WTC11 (cell line): ENCODE measurements around the gene WEE1. TPM values are rescaled to one million over a fixed set of nuclear protein-coding genes. Genes with fewer than 3 reads are reported as not detected.
"Not testable (repeated sequence)": the region's sequence is repeated elsewhere in the genome, so short reads cannot be mapped to it uniquely, and the experiment has no call there.

Source experiments
- ATAC-seq: fragments of 200-7000 bp; cut with Tn5 transposase; 2 replicates; pipeline ENCODE4 v1.10.0; 2021; ENCODE audit warnings: mild to moderate bottlenecking, moderate library complexity
- CTCF ChIA-PET: fragments of 300-600 bp; sonication (Branson Sonifier 250); formaldehyde crosslinking; loops from one replicate; lab custom pipeline; 2021; ENCODE audit warnings: antibody characterized with exemption; lab: Charles Lee
- POLR2A ChIA-PET: fragments of 350-600 bp; sonication (Branson Sonifier 250); formaldehyde crosslinking; loops from one replicate; lab custom pipeline; 2021; ENCODE audit warnings: antibody characterized with exemption; lab: Charles Lee
- DNase-seq: peaks from one replicate; pipeline ENCODE4 v3.0.0; 2021; ENCODE audit warnings: low spot score
- H3K27ac Mint-ChIP-seq: 2 replicates; pipeline ENCODE4 v1.8.0; 2021; ENCODE audit warnings: mixed read lengths
- H3K27me3 Mint-ChIP-seq: 2 replicates; pipeline ENCODE4 v1.8.0; 2021; ENCODE audit warnings: low read depth, mild to moderate bottlenecking, moderate library complexity, mixed read lengths
- H3K36me3 Mint-ChIP-seq: 2 replicates; pipeline ENCODE4 v1.8.0; 2021; ENCODE audit warnings: mixed read lengths
- H3K4me1 Mint-ChIP-seq: 2 replicates; pipeline ENCODE4 v1.8.0; 2022; ENCODE audit warnings: mixed read lengths
- H3K4me3 Mint-ChIP-seq: 2 replicates; pipeline ENCODE4 v1.8.0; 2021; ENCODE audit warnings: mild to moderate bottlenecking, moderate library complexity, mixed read lengths
- H3K9me3 Mint-ChIP-seq: 2 replicates; pipeline ENCODE4 v1.8.0; 2021; ENCODE audit warnings: mixed read lengths
- CREM ChIP-seq: sonication (generic); formaldehyde crosslinking; IDR thresholded peaks from 2 replicates; pipeline ENCODE4 v1.8.1; 2022; ENCODE audit warnings: mild to moderate bottlenecking, missing genetic modification reagents, moderate library complexity
- GABPB1 ChIP-seq: sonication (generic); formaldehyde crosslinking; IDR thresholded peaks from 2 replicates; pipeline ENCODE4 v1.8.1; 2023; ENCODE audit warnings: mild to moderate bottlenecking, missing genetic modification reagents
- HMGXB4 ChIP-seq: sonication (generic); formaldehyde crosslinking; IDR thresholded peaks from 2 replicates; pipeline ENCODE4 v1.8.1; 2023; ENCODE audit warnings: mild to moderate bottlenecking, moderate library complexity, missing genetic modification reagents
- IRF2 ChIP-seq: sonication (generic); formaldehyde crosslinking; IDR thresholded peaks from 2 replicates; pipeline ENCODE4 v1.8.0; 2022; ENCODE audit warnings: low read depth, missing genetic modification reagents, borderline replicate concordance
- JUN ChIP-seq: sonication (generic); formaldehyde crosslinking; IDR thresholded peaks from 2 replicates; pipeline ENCODE4 v1.8.0; 2023; ENCODE audit warnings: mild to moderate bottlenecking, missing genetic modification reagents
- KAT7 ChIP-seq: sonication (generic); formaldehyde crosslinking; IDR thresholded peaks from 2 replicates; pipeline ENCODE4 v1.8.1; 2023; ENCODE audit warnings: missing genetic modification reagents, mild to moderate bottlenecking, borderline replicate concordance
- RORB ChIP-seq: fragments of 250-450 bp; sonication (Bioruptor Pico); IDR thresholded peaks from 2 replicates; pipeline ENCODE4 v1.9.0; 2021; ENCODE audit warnings: mild to moderate bottlenecking
- SMAD4 ChIP-seq: sonication (generic); formaldehyde crosslinking; IDR thresholded peaks from 2 replicates; pipeline ENCODE4 v1.8.0; 2022; ENCODE audit warnings: mild to moderate bottlenecking, missing genetic modification reagents
- USF2 ChIP-seq: sonication (generic); formaldehyde crosslinking; IDR thresholded peaks from 2 replicates; pipeline ENCODE4 v1.8.1; 2023; ENCODE audit warnings: mild to moderate bottlenecking, missing genetic modification reagents, moderate library complexity
- ZNF281 ChIP-seq: sonication (generic); formaldehyde crosslinking; IDR thresholded peaks from 2 replicates; pipeline ENCODE4 v1.8.0; 2023; ENCODE audit warnings: mild to moderate bottlenecking, missing genetic modification reagents
- ZNF423 ChIP-seq: fragments of 250-450 bp; sonication (Bioruptor Pico); IDR thresholded peaks from 2 replicates; pipeline ENCODE4 v2.1.2; 2022; ENCODE audit warnings: mild to moderate bottlenecking, moderate library complexity
- ZSCAN18 ChIP-seq: fragments of 250-450 bp; sonication (Bioruptor Pico); IDR thresholded peaks from 2 replicates; pipeline ENCODE4 v2.1.2; 2022; ENCODE audit warnings: mild to moderate bottlenecking, moderate library complexity
- total RNA-seq: library from RNA; stranded (reverse); gene quantifications from 3 replicates; pipeline ENCODE4 v1.2.3, GENCODE V29; 2021
- TF ChIP-seq, protein P1 (sequence below): sonication (generic); formaldehyde crosslinking; conservative IDR thresholded peaks from 2 replicates; pipeline ENCODE4 v1.8.1; 2023; ENCODE audit warnings: mild to moderate bottlenecking, low read depth, missing genetic modification reagents, moderate library complexity

Gene WEE1
- total RNA-seq, 1 experiment from 2014 or later, result 109 TPM

DNA sequence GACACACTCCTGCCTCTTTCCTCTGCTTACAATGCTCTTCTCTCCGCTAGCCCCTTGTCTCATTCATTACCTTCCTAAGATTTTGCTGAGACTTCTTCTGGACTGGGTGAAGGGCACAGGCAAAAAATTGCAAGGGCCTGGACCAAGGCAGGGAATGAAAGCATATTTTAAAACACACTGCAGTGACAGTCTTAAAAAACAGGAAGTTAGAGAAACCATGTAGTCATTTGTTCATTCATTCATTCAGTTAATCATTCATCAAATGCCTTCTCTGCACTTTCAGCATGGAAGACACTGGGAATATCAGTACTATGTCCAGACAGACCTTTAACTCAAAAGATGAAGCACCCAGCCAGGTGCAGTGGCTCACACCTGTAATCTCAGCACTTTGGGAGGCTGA is 45.5 kb downstream of the WEE1 start (continued):
- no peak for TF ChIP-seq USF2 (CRISPR knock-in tag)
- TF ChIP-seq ZNF423, result no peak
- no peak for TF ChIP-seq ZNF281 (CRISPR knock-in tag)
- TF ChIP-seq IRF2 (CRISPR knock-in tag), result no peak
- TF ChIP-seq CREM, result no peak

DNA sequence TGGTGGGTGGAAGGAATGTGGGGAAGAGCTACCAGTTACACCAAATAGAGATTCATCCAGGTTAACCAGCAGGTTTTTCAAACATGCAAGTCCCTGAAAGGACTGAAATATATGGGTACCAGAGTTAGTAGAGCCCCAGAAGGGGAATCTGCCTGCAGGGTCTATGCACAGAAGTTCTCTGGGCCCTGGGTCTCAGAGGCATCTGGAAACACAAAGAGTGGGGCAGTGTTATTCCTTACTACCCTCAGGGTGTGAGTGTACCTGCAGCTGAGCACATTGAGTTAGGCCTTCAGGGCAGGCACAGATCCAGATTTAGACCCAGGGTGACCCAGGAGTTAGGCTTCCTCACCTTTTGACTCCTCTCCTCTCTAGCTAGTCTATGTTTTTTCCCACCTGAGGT is 46.5 kb downstream of the WEE1 start:
- peaks cover 22% of the 10 kb centered on the region for H3K9me3 Mint-ChIP-seq
- TF ChIP-seq SMAD4 (CRISPR knock-in tag) (no peak), HMGXB4 (CRISPR knock-in tag) (no peak), GABPB1 (CRISPR knock-in tag) (no peak), KAT7 (CRISPR knock-in tag) (no peak), JUN (CRISPR knock-in tag) (no peak), ZSCAN18 (CRISPR knock-in tag) (no peak), RORB (CRISPR knock-in tag) (no peak)
- TF ChIP-seq, protein P1, sequence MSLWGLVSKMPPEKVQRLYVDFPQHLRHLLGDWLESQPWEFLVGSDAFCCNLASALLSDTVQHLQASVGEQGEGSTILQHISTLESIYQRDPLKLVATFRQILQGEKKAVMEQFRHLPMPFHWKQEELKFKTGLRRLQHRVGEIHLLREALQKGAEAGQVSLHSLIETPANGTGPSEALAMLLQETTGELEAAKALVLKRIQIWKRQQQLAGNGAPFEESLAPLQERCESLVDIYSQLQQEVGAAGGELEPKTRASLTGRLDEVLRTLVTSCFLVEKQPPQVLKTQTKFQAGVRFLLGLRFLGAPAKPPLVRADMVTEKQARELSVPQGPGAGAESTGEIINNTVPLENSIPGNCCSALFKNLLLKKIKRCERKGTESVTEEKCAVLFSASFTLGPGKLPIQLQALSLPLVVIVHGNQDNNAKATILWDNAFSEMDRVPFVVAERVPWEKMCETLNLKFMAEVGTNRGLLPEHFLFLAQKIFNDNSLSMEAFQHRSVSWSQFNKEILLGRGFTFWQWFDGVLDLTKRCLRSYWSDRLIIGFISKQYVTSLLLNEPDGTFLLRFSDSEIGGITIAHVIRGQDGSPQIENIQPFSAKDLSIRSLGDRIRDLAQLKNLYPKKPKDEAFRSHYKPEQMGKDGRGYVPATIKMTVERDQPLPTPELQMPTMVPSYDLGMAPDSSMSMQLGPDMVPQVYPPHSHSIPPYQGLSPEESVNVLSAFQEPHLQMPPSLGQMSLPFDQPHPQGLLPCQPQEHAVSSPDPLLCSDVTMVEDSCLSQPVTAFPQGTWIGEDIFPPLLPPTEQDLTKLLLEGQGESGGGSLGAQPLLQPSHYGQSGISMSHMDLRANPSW, result no peak
- H3K27me3 Mint-ChIP-seq, result no peaks in the 10 kb centered on the region
- peaks cover 6% of the 10 kb centered on the region; the same call in 1 of the 2 replicates for H3K36me3 Mint-ChIP-seq
- ATAC-seq (no peak), DNase-seq (no peak)
- no peak overlapping the region for H3K4me3 Mint-ChIP-seq
- ChIA-PET POLR2A (no interaction called here), CTCF (interaction anchor here (1.0 to 1.2 kb wide), 2 partner anchors 13 to 59 kb away, joined by 3 to 4 read pairs; no protein-coding TSS in a partner anchor)
- no peak overlapping the region for H3K27ac Mint-ChIP-seq
- H3K4me1 Mint-ChIP-seq, result peaks cover 11% of the 10 kb centered on the region

- H3K36me3 Mint-ChIP-seq, ATAC-seq, DNase-seq, H3K4me3 Mint-ChIP-seq, POLR2A ChIA-PET, H3K27ac Mint-ChIP-seq, H3K27me3 Mint-ChIP-seq: not testable (repeated sequence)
- H3K9me3 Mint-ChIP-seq, result peaks cover 22% of the 10 kb centered on the region
- CTCF ChIA-PET, result interaction anchor here (1.6 kb wide), 1 partner anchor 9 kb away, joined by 7 read pairs; no protein-coding TSS in a partner anchor
- peaks cover 28% of the 10 kb centered on the region for H3K4me1 Mint-ChIP-seq
Observed at GRCh38 chr11:9622353-9622752, 48.9 kb downstream of the WEE1 start.

GRCh38 chr11:9623053-9623452 is 49.6 kb downstream of the WEE1 start:
- H3K4me3 Mint-ChIP-seq, H3K27ac Mint-ChIP-seq, DNase-seq, H3K27me3 Mint-ChIP-seq, ATAC-seq, POLR2A ChIA-PET, H3K36me3 Mint-ChIP-seq: not testable (repeated sequence)
- H3K9me3 Mint-ChIP-seq, result peaks cover 22% of the 10 kb centered on the region
- CTCF ChIA-PET, result interaction anchor here (1.0 kb wide), 1 partner anchor 126 kb away, joined by 3 read pairs; no protein-coding TSS in a partner anchor
- H3K4me1 Mint-ChIP-seq, result peaks cover 35% of the 10 kb centered on the region
